Osteoblast (primary cell): ENCODE results near the gene CPSF4L. TPM values are rescaled to one million over a fixed set of nuclear protein-coding genes. Genes with fewer than 3 reads are reported as not detected.

Experiments
- DNase-seq: peaks from one replicate; pipeline ENCODE4 v3.0.0; 2011; ENCODE audit warnings: low spot score, mixed read lengths; ENCODE audit not compliant: insufficient read length; ENCODE audit errors: missing footprints
- H2AFZ ChIP-seq: 2 replicates; pipeline ENCODE4 v1.6.0; 2011; ENCODE audit warnings: mild to moderate bottlenecking, low read length
- H3K27ac ChIP-seq: 2 replicates; pipeline ENCODE4 v1.5.1; 2011; ENCODE audit warnings: mild to moderate bottlenecking, low read depth, low read length, moderate library complexity
- H3K27me3 ChIP-seq: 2 replicates; pipeline ENCODE4 v1.6.0; 2012; ENCODE audit warnings: mild to moderate bottlenecking, control low read depth, inconsistent platforms, low read length, moderate library complexity; ENCODE audit not compliant: insufficient read depth
- H3K36me3 ChIP-seq: 2 replicates; pipeline ENCODE4 v1.5.1; 2011; ENCODE audit warnings: mild to moderate bottlenecking, low read length, control low read depth, moderate library complexity; ENCODE audit not compliant: insufficient read depth
- H3K4me1 ChIP-seq: 2 replicates; pipeline ENCODE4 v1.5.1; 2011; ENCODE audit warnings: mild to moderate bottlenecking, low read length, control low read depth, moderate library complexity; ENCODE audit not compliant: insufficient read depth
- H3K4me2 ChIP-seq: 2 replicates; pipeline ENCODE4 v1.6.0; 2011; ENCODE audit warnings: mild to moderate bottlenecking, low read length; ENCODE audit not compliant: insufficient read depth
- H3K4me3 ChIP-seq: fragments of 200-600 bp; sonication (generic); 3 replicates; pipeline ENCODE4 v1.5.1; 2012; ENCODE audit warnings: mild to moderate bottlenecking, low read length, inconsistent platforms; ENCODE audit not compliant: insufficient read depth
- H3K79me2 ChIP-seq: 2 replicates; pipeline ENCODE4 v1.6.0; 2012; ENCODE audit warnings: mild to moderate bottlenecking, low read length, control low read depth, inconsistent platforms; ENCODE audit not compliant: insufficient read depth
- H3K9me3 ChIP-seq: 2 replicates; pipeline ENCODE4 v1.5.1; 2011; ENCODE audit warnings: low read depth, low read length, control low read depth
- H4K20me1 ChIP-seq: 2 replicates; pipeline ENCODE4 v1.6.0; 2012; ENCODE audit warnings: mild to moderate bottlenecking, low read length, control low read depth; ENCODE audit not compliant: insufficient read depth
- total RNA-seq: library from RNA; depleted of rRNA; stranded (reverse); fragments of >200 nt; gene quantifications from 2 replicates; pipeline ENCODE4 v1.2.3, GENCODE V29; 2012
- TF ChIP-seq, protein P1 (sequence below): IDR thresholded peaks from 2 replicates; pipeline ENCODE4 v1.5.1; 2011; ENCODE audit warnings: mild to moderate bottlenecking, low read depth, low read length, moderate library complexity; ENCODE audit errors: extremely low read depth

CPSF4L gene
- total RNA-seq, 1 donor, result not detected

DNA sequence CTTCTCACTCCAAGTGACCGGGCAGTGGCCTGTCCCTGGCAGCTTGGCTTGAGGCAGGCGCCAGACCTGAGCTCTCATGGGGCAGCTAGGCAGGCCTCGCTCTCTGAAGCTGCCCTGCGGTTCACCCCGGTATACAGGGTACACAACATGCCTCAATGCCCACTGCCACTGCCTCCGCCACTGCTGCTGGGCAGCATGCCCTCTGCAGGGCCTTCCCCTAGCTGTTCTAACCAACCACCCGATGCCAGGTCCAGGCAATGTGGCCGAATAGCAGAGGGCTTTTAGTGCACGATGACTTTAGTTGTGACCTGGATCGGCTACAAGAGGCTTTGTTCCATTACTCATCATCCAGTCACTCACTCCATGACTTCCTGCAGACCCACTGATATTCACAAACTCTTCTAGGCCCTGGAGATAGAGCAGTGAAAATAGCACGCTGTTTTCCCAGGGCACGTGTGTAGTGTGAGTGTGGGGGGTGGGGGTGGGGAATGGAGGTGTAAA, 30.4 kb upstream of the CPSF4L start:
- Histone ChIP-seq H3K36me3 (no peaks in the 10 kb centered on the region), H3K4me2 (peak overlapping the region; percentile 79), H3K9me3 (no peaks in the 10 kb centered on the region), H3K4me3 (peak overlapping the region; percentile 54), H3K79me2 (peaks cover 67% of the 10 kb centered on the region), H4K20me1 (peaks cover 37% of the 10 kb centered on the region), H2AFZ (peak overlapping the region; percentile 44), H3K27me3 (no peaks in the 10 kb centered on the region), H3K4me1 (peaks cover 63% of the 10 kb centered on the region), H3K27ac (peak overlapping the region; percentile 82)
- peak; percentile 93 for DNase-seq
- TF ChIP-seq, protein P1, sequence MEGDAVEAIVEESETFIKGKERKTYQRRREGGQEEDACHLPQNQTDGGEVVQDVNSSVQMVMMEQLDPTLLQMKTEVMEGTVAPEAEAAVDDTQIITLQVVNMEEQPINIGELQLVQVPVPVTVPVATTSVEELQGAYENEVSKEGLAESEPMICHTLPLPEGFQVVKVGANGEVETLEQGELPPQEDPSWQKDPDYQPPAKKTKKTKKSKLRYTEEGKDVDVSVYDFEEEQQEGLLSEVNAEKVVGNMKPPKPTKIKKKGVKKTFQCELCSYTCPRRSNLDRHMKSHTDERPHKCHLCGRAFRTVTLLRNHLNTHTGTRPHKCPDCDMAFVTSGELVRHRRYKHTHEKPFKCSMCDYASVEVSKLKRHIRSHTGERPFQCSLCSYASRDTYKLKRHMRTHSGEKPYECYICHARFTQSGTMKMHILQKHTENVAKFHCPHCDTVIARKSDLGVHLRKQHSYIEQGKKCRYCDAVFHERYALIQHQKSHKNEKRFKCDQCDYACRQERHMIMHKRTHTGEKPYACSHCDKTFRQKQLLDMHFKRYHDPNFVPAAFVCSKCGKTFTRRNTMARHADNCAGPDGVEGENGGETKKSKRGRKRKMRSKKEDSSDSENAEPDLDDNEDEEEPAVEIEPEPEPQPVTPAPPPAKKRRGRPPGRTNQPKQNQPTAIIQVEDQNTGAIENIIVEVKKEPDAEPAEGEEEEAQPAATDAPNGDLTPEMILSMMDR, result no peak

DNA sequence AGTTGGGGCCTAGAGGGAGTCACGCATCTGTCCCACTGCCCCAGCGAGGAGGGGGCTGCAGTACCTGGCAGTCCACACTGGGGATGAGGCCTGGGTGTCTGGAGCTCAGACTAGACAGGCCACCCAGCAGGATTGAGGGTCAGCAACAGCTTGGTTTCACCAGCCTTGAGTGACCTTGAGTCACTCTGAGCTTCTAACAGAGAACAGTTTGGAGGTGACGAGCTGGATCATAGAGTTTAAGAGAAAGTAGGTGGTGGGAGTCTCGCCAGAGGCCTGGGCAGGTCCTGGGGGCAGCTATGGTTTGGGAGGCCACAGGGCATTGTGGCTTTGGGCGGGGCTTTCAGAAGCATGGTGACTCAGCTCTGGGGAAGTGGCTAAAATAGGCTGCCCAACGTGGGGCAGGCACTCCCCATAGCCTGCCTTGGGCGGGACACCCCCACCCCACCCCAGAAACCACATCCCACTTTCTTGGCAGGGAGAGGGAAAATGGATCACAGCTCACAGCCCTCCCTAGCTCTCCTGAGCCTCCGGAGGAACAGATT, 29.7 kb upstream of the CPSF4L start:
- peak; percentile 95 for DNase-seq
- Histone ChIP-seq H3K9me3 (no peaks in the 10 kb centered on the region), H3K4me1 (peaks cover 70% of the 10 kb centered on the region), H3K27me3 (no peaks in the 10 kb centered on the region), H3K4me2 (peak overlapping the region; percentile 79), H3K79me2 (peaks cover 71% of the 10 kb centered on the region), H3K27ac (peak overlapping the region; percentile 82), H3K36me3 (no peaks in the 10 kb centered on the region), H3K4me3 (peak overlapping the region; percentile 54), H4K20me1 (peaks cover 44% of the 10 kb centered on the region), H2AFZ (peak overlapping the region; percentile 44)
- TF ChIP-seq, protein P1, result no peak

DNA sequence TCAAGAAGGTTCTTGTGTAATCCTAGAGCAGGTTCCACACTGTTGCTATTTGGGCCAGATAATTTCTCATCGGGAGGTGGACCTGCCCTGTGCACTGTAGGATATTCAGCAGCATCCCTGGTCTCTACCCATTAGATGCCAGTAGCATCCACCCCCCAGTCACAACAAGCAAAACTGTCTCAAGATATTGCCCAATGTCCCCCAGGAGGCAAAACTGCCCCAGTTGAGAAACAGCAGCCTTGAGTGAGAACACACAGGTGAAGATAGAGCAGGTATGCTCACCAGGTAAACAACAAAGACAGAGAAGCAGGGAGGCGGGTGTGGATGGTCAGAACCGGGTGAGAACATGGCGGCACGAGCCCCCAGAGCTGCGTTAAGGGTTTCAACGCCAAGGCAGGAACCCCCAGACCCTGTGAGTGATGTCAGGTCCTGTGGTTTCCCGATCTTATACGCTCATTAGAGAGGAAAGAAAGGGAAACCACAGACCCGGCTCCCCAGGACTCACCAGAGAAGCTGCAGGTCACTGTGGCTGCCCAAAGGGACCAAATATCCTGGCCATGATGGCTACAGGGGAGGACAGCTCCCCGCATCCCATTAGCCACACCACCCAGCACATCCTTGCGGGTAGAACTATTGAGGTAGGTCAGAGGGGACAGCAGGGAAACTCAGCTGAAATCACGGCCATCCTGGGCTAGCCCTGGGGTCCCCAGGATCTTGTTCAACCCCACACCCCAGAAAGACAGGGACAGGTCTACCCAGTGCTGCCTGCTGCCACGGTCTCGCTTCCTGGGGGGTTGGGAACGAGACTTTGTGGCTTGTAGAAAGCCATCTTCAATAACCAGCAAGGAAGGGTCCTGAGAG, 28.9 kb upstream of the CPSF4L start:
- no peaks in the 10 kb centered on the region for H3K27me3 ChIP-seq
- no peak for DNase-seq
- peak overlapping the region; percentile 29 for H3K4me3 ChIP-seq
- no peak overlapping the region for H2AFZ ChIP-seq
- H3K9me3 ChIP-seq, result no peaks in the 10 kb centered on the region
- peaks cover 70% of the 10 kb centered on the region for H3K79me2 ChIP-seq
- peaks cover 7% of the 10 kb centered on the region for H3K36me3 ChIP-seq
- H3K4me2 ChIP-seq, result peak overlapping the region; percentile 79
- TF ChIP-seq, protein P1, result no peak
- peak overlapping the region; percentile 82 for H3K27ac ChIP-seq
- H3K4me1 ChIP-seq, result peaks cover 70% of the 10 kb centered on the region
- peaks cover 49% of the 10 kb centered on the region for H4K20me1 ChIP-seq

DNA sequence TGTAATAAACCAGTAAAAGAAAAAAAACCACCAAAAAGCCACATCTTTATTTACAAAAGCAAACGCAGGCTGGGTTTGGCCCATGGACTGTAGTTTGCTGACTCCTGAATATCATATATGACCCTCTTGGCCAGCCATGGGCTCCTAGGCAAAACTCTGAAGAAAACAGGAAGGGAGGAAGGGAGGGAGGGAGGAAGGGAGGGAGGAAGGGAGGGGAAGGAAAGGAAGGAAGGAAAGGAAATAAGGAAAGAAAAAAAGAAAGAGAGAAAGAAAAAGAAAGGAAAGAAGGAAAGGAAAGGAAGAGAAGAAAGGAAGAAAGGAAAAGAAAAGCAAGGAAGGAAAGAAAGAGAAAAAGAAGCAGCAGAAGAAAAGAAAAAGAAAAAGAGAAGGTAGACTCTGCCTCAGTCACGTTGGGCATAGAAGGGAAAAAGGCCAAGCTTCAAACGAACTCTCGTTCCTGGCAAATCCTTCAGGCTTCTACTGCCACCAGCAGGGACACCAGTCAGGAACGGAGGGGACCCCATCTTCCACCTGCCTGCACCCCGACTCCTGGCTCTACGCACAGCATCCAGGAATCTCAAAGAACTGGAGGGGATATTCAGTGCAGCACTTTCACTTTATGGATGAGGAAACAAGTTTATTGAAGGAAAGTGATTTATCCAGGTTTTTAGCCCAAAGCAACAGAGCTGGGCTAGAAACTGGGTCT, 28.0 kb upstream of the CPSF4L start:
- no peak for DNase-seq
- peak overlapping the region; percentile 29 for H3K4me3 ChIP-seq
- H3K4me2 ChIP-seq, result peak overlapping the region; percentile 70
- peaks cover 67% of the 10 kb centered on the region for H3K79me2 ChIP-seq
- H3K36me3 ChIP-seq, result peaks cover 13% of the 10 kb centered on the region
- H3K27ac ChIP-seq, result peak overlapping the region; percentile 82
- peak overlapping the region; percentile 18 for H2AFZ ChIP-seq
- peaks cover 70% of the 10 kb centered on the region for H3K4me1 ChIP-seq
- H4K20me1 ChIP-seq, result peaks cover 52% of the 10 kb centered on the region
- no peaks in the 10 kb centered on the region for H3K27me3 ChIP-seq
- no peaks in the 10 kb centered on the region for H3K9me3 ChIP-seq
- TF ChIP-seq, protein P1, result no peak
